Measurements from ENCODE around the gene CD320.

GRCh38 chr19:8256276-8257051 is 51.7 kb downstream of the CD320 start:
- TF ChIP-seq CTCF (IDR thresholded peaks at IDR 0.05) (no peak), POLR2AphosphoS5 (IDR thresholded peaks at IDR 0.05) (no peak), EP300 (IDR thresholded peaks at IDR 0.05) (no peak)

All from sigmoid colon (tissue), 4 donors.